GM12878 (cell line): Measurements from ENCODE around the gene ARPP21.

Source experiments
- EGR1 ChIP-seq, 2 experiments: IDR thresholded peaks; 1 replicate in 1 of 2; 2 replicates in 1 of 2; pipeline ENCODE4 v1.6.1; 2011 to 2012; ENCODE audit warnings: low read depth in 2 of 2, low read length in 2 of 2, borderline replicate concordance in 1 of 2, mild to moderate bottlenecking in 1 of 2, moderate library complexity in 1 of 2
- ESRRA ChIP-seq: IDR thresholded peaks from 2 replicates; pipeline ENCODE4 v1.6.1; 2012; ENCODE audit warnings: mild to moderate bottlenecking, low read length, improper control_type of control experiment
- MXI1 ChIP-seq: fragments of 150-350 bp; IDR thresholded peaks from 2 replicates; pipeline ENCODE4 v1.6.1; 2011; ENCODE audit warnings: low read depth, mild to moderate bottlenecking, inconsistent platforms, low read length, improper control_type of control experiment
- POLR2A ChIP-seq: IDR thresholded peaks from 2 replicates; pipeline ENCODE4 v1.6.1; 2011; ENCODE audit warnings: low read depth, mild to moderate bottlenecking, low read length
- RFX5 ChIP-seq: IDR thresholded peaks from 2 replicates; pipeline ENCODE4 v1.6.1; 2011; ENCODE audit warnings: low read depth, low read length, improper control_type of control experiment
- SUZ12 ChIP-seq: fragments of 200-600 bp; sonication (generic); IDR thresholded peaks from one replicate; pipeline ENCODE4 v1.6.1; 2018; ENCODE audit warnings: antibody characterized with exemption, mild to moderate bottlenecking; ENCODE audit not compliant: unreplicated experiment
- TF ChIP-seq, protein P1 (sequence below): IDR thresholded peaks from 2 replicates; pipeline ENCODE4 v1.6.1; 2011; ENCODE audit warnings: borderline replicate concordance, low read depth, mild to moderate bottlenecking, moderate library complexity, low read length; ENCODE audit not compliant: insufficient read depth, poor library complexity, severe bottlenecking
- TF ChIP-seq, protein P2 (sequence below), 3 experiments: IDR thresholded peaks in 2 of 3; conservative IDR thresholded peaks in 1 of 3; 2 replicates each; pipeline ENCODE4 v1.5.1; 2011; ENCODE audit warnings: low read depth in 3 of 3, low read length in 3 of 3, mild to moderate bottlenecking in 3 of 3, control low read depth in 2 of 3, moderate library complexity in 2 of 3, inconsistent platforms in 1 of 3, mixed read lengths in 1 of 3; ENCODE audit not compliant: control insufficient read depth in 2 of 3, insufficient read depth in 1 of 3; ENCODE audit errors: extremely low read depth in 1 of 3
- TF ChIP-seq, protein P3 (sequence below): IDR thresholded peaks from 2 replicates; pipeline ENCODE4 v1.6.1; 2012; ENCODE audit warnings: mild to moderate bottlenecking, low read depth, low read length

DNA sequence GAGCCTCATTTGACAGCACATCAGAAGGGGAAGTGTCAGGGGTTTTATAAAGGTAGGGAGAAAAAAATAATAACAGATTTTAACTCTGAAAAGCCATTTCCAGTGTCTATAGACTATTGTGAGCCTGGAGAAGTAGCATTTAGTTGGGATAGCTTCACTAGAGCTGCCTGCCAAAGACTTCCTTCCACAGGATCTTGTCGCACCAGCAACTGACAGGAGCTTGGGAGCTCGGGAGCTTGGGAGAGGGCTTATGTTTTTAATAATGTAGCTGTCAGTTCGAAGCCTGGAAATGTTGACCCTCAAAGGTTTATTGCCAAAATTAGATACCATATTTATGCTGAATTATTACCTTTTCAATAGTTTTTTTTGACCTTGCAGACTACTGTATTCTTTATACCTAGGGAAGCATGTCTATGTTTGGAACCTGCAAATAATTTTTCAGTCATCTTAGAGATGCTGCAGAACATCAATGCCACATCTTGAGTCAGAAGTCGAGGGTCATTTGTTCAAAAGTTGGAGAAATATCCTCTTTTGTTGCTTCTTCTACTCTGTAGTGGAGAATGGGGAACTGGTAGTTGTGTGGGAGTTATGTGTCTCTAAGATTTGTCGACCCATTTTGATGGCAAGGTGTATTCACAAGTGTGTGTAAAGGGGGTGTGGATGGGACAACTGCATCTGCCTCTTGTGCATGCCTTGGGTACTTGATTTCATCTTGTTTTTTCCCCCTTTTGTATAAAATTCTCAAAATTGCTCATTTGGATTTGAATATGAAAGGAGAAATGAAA is 41.7 kb downstream of the ARPP21 start:
- TF ChIP-seq ESRRA, result no peak
- no peak for TF ChIP-seq SUZ12
- TF ChIP-seq, protein P1, sequence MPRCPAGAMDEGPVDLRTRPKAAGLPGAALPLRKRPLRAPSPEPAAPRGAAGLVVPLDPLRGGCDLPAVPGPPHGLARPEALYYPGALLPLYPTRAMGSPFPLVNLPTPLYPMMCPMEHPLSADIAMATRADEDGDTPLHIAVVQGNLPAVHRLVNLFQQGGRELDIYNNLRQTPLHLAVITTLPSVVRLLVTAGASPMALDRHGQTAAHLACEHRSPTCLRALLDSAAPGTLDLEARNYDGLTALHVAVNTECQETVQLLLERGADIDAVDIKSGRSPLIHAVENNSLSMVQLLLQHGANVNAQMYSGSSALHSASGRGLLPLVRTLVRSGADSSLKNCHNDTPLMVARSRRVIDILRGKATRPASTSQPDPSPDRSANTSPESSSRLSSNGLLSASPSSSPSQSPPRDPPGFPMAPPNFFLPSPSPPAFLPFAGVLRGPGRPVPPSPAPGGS, result no peak
- TF ChIP-seq POLR2A, result no peak
- no peak for TF ChIP-seq EGR1 (IDR thresholded peaks at IDR 0.05; ENCODE audit: borderline replicate concordance in 1 of 2, low read depth in 2 of 2, low read length in 2 of 2)
- no peak for TF ChIP-seq MXI1
- TF ChIP-seq, protein P2, sequence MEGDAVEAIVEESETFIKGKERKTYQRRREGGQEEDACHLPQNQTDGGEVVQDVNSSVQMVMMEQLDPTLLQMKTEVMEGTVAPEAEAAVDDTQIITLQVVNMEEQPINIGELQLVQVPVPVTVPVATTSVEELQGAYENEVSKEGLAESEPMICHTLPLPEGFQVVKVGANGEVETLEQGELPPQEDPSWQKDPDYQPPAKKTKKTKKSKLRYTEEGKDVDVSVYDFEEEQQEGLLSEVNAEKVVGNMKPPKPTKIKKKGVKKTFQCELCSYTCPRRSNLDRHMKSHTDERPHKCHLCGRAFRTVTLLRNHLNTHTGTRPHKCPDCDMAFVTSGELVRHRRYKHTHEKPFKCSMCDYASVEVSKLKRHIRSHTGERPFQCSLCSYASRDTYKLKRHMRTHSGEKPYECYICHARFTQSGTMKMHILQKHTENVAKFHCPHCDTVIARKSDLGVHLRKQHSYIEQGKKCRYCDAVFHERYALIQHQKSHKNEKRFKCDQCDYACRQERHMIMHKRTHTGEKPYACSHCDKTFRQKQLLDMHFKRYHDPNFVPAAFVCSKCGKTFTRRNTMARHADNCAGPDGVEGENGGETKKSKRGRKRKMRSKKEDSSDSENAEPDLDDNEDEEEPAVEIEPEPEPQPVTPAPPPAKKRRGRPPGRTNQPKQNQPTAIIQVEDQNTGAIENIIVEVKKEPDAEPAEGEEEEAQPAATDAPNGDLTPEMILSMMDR (IDR thresholded peaks at IDR 0.05 in 2 of 3, conservative IDR thresholded peaks at IDR 0.05 in 1 of 3; ENCODE audit: control insufficient read depth in 2 of 3, extremely low read depth in 1 of 3, insufficient read depth in 1 of 3, low read depth in 3 of 3, low read length in 3 of 3), result no peak
- TF ChIP-seq RFX5, result no peak
- TF ChIP-seq, protein P3, sequence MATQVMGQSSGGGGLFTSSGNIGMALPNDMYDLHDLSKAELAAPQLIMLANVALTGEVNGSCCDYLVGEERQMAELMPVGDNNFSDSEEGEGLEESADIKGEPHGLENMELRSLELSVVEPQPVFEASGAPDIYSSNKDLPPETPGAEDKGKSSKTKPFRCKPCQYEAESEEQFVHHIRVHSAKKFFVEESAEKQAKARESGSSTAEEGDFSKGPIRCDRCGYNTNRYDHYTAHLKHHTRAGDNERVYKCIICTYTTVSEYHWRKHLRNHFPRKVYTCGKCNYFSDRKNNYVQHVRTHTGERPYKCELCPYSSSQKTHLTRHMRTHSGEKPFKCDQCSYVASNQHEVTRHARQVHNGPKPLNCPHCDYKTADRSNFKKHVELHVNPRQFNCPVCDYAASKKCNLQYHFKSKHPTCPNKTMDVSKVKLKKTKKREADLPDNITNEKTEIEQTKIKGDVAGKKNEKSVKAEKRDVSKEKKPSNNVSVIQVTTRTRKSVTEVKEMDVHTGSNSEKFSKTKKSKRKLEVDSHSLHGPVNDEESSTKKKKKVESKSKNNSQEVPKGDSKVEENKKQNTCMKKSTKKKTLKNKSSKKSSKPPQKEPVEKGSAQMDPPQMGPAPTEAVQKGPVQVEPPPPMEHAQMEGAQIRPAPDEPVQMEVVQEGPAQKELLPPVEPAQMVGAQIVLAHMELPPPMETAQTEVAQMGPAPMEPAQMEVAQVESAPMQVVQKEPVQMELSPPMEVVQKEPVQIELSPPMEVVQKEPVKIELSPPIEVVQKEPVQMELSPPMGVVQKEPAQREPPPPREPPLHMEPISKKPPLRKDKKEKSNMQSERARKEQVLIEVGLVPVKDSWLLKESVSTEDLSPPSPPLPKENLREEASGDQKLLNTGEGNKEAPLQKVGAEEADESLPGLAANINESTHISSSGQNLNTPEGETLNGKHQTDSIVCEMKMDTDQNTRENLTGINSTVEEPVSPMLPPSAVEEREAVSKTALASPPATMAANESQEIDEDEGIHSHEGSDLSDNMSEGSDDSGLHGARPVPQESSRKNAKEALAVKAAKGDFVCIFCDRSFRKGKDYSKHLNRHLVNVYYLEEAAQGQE, result no peak
